MM.1S (cell line): ENCODE measurements around the gene SLC6A12.

ENCODE experiments used
- DNase-seq: peaks from one replicate; pipeline ENCODE4 v3.0.0-alpha.2; 2015
- H2AFZ ChIP-seq: fragments of 300-600 bp; sonication (generic); 2 replicates; pipeline ENCODE4 v1.6.0; 2016; ENCODE audit warnings: antibody characterized with exemption, low read length
- H3F3A ChIP-seq: fragments of 300-600 bp; sonication (generic); 2 replicates; pipeline ENCODE4 v1.6.1; 2016; ENCODE audit warnings: mild to moderate bottlenecking, antibody characterized with exemption, low read length, moderate library complexity, mixed read lengths; ENCODE audit not compliant: insufficient read depth
- H3K27ac ChIP-seq: fragments of 300-600 bp; sonication (generic); 2 replicates; pipeline ENCODE4 v1.5.1; 2016; ENCODE audit warnings: mild to moderate bottlenecking, low read length
- H3K27me3 ChIP-seq: fragments of 300-600 bp; sonication (generic); replicated peaks from 2 replicates; pipeline ENCODE4 v1.6.0; 2016; ENCODE audit warnings: low read length; ENCODE audit not compliant: insufficient read depth
- H3K36me3 ChIP-seq: fragments of 300-600 bp; sonication (generic); replicated peaks from 2 replicates; pipeline ENCODE4 v1.6.1; 2016; ENCODE audit warnings: mild to moderate bottlenecking, low read length, mixed read lengths; ENCODE audit not compliant: insufficient read depth
- H3K4me1 ChIP-seq: fragments of 300-600 bp; sonication (generic); 2 replicates; pipeline ENCODE4 v1.6.1; 2016; ENCODE audit warnings: low read length, mixed read lengths
- H3K4me2 ChIP-seq: fragments of 300-600 bp; sonication (generic); 2 replicates; pipeline ENCODE4 v1.6.0; 2016; ENCODE audit warnings: low read depth, low read length
- H3K4me3 ChIP-seq: fragments of 300-600 bp; sonication (generic); 2 replicates; pipeline ENCODE4 v1.5.1; 2016; ENCODE audit warnings: low read length, mixed read lengths
- H3K79me2 ChIP-seq: fragments of 300-600 bp; sonication (generic); 2 replicates; pipeline ENCODE4 v1.6.1; 2016; ENCODE audit warnings: mixed run types, low read length, mixed read lengths
- H3K9ac ChIP-seq: fragments of 300-600 bp; sonication (generic); 2 replicates; pipeline ENCODE4 v1.6.1; 2016; ENCODE audit warnings: low read length, mixed read lengths
- H3K9me2 ChIP-seq: fragments of 300-600 bp; sonication (generic); replicated peaks from 2 replicates; pipeline ENCODE4 v1.6.1; 2016; ENCODE audit warnings: mild to moderate bottlenecking, low read length, mixed read lengths; ENCODE audit not compliant: insufficient read depth
- H3K9me3 ChIP-seq: fragments of 300-600 bp; sonication (generic); replicated peaks from 2 replicates; pipeline ENCODE4 v1.6.1; 2016; ENCODE audit warnings: mild to moderate bottlenecking, low read length, mixed read lengths; ENCODE audit not compliant: insufficient read depth
- H4K20me1 ChIP-seq: fragments of 300-600 bp; sonication (generic); 2 replicates; pipeline ENCODE4 v1.6.1; 2016; ENCODE audit warnings: mild to moderate bottlenecking, low read length, moderate library complexity, mixed read lengths; ENCODE audit not compliant: insufficient read depth
- CTCF ChIP-seq: fragments of 300-600 bp; sonication (generic); IDR thresholded peaks from 2 replicates; pipeline ENCODE4 v1.5.1; 2016; ENCODE audit warnings: antibody characterized with exemption, low read length, mixed read lengths
- EZH2 ChIP-seq: fragments of 300-600 bp; sonication (generic); optimal IDR thresholded peaks from 2 replicates; pipeline ENCODE3; 2017; ENCODE audit warnings: low read depth, mild to moderate bottlenecking, antibody characterized with exemption, low read length, mixed read lengths
- EZH2phosphoT487 ChIP-seq: fragments of 300-600 bp; sonication (generic); IDR thresholded peaks from 2 replicates; pipeline ENCODE4 v1.6.1; 2018; ENCODE audit warnings: antibody characterized with exemption, low read length

SLC6A12 gene

GRCh38 chr12:262113-262512 is 48.2 kb upstream of the SLC6A12 start:
- Histone ChIP-seq H3K9ac (no peak overlapping the region), H3K4me3 (no peak overlapping the region), H3K4me1 (no peaks in the 10 kb centered on the region), H3K36me3 (no peaks in the 10 kb centered on the region), H3K27me3 (peaks cover 24% of the 10 kb centered on the region), H3K27ac (no peak overlapping the region), H3K79me2 (no peaks in the 10 kb centered on the region), H4K20me1 (no peaks in the 10 kb centered on the region), H3K4me2 (no peak overlapping the region), H3K9me2 (no peaks in the 10 kb centered on the region), H2AFZ (no peak overlapping the region), H3K9me3 (no peaks in the 10 kb centered on the region), H3F3A (no peaks in the 10 kb centered on the region)
- TF ChIP-seq CTCF (no peak), EZH2phosphoT487 (no peak), EZH2 (no peak)
- no peak for DNase-seq

GRCh38 chr12:257521-258321 is 43.8 kb upstream of the SLC6A12 start:
- H2AFZ ChIP-seq: no peak overlapping the region
- H3K27me3 ChIP-seq: peaks cover 38% of the 10 kb centered on the region
- H3K9ac ChIP-seq: no peak overlapping the region

GRCh38 chr12:256958-257357 is 43.0 kb upstream of the SLC6A12 start:
- Histone ChIP-seq H4K20me1 (no peaks in the 10 kb centered on the region), H3K4me2 (no peak overlapping the region), H3K4me3 (no peak overlapping the region), H3F3A (no peaks in the 10 kb centered on the region), H3K27me3 (peaks cover 38% of the 10 kb centered on the region), H3K27ac (no peak overlapping the region), H3K9ac (no peak overlapping the region), H3K79me2 (no peaks in the 10 kb centered on the region), H3K4me1 (no peaks in the 10 kb centered on the region), H3K36me3 (no peaks in the 10 kb centered on the region), H3K9me2 (no peaks in the 10 kb centered on the region), H3K9me3 (no peaks in the 10 kb centered on the region), H2AFZ (no peak overlapping the region)
- no peak for TF ChIP-seq CTCF
- TF ChIP-seq EZH2: no peak
- no peak for TF ChIP-seq EZH2phosphoT487
- no peak for DNase-seq

More at GRCh38 chr12:257521-258321, 43.8 kb upstream of the SLC6A12 start:
- no peak for TF ChIP-seq EZH2phosphoT487
- no peak for TF ChIP-seq CTCF
- TF ChIP-seq EZH2: no peak
- H3K9me2 ChIP-seq: no peaks in the 10 kb centered on the region
- H3F3A ChIP-seq: no peaks in the 10 kb centered on the region
- H3K4me3 ChIP-seq: no peak overlapping the region
- H3K36me3 ChIP-seq: no peaks in the 10 kb centered on the region
- no peaks in the 10 kb centered on the region for H3K9me3 ChIP-seq
- H3K79me2 ChIP-seq: no peaks in the 10 kb centered on the region
- no peak overlapping the region for H3K27ac ChIP-seq
- no peaks in the 10 kb centered on the region for H3K4me1 ChIP-seq
- H3K4me2 ChIP-seq: no peak overlapping the region
- H4K20me1 ChIP-seq: no peaks in the 10 kb centered on the region
- DNase-seq: no peak
